ENCODE results near the gene FOXRED2. TPM values are rescaled to one million over a fixed set of nuclear protein-coding genes. Genes with fewer than 3 reads are reported as not detected.
A peak's percentile ranks its signal among the peaks of the same experiment; 100 is the strongest.

Gene FOXRED2
- total RNA-seq, 1 donor from 2014 or later = 13.2 TPM

DNA sequence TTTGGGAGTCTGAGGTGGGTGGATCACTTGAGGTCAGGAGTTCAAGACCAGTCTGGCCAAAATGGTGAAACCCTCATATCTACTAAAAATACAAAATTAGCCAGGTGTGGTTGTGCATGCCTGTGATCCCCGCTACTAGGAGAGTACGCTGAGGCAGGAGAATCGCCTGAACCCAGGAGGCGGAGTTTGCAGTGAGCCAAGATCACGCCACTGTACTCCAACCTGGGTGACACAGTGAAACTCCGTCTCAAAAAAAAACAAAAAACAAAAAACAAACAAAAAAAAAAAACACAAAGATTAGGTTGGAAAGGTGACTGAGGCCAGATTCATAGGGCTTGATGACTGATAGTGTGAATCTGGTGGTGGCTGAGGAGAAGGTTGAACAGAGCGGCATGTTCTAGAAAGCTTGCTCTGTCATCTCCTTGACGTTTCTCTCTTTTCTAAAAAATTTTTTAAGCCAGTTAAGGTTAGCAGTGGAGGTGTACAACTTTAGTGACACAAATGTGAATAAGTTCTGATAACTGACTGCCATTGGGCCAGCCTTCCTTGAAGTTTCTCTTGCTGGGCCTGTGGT lies 66.3 kb downstream of the FOXRED2 start:
- no peaks in the 10 kb centered on the region for H3K36me3 ChIP-seq
- ATAC-seq (no peak), DNase-seq (no peak)
- H3K4me1 ChIP-seq = peaks cover 25% of the 10 kb centered on the region
- intact Hi-C loops (cut with DNase I) = no loop called here
- H3K27me3 ChIP-seq (ENCODE audit: low read depth) = no peaks in the 10 kb centered on the region
- no peaks in the 10 kb centered on the region for H3K9me3 ChIP-seq
- no peak overlapping the region for H3K27ac ChIP-seq
- H3K4me3 ChIP-seq = no peak overlapping the region
- TF ChIP-seq, protein P1, sequence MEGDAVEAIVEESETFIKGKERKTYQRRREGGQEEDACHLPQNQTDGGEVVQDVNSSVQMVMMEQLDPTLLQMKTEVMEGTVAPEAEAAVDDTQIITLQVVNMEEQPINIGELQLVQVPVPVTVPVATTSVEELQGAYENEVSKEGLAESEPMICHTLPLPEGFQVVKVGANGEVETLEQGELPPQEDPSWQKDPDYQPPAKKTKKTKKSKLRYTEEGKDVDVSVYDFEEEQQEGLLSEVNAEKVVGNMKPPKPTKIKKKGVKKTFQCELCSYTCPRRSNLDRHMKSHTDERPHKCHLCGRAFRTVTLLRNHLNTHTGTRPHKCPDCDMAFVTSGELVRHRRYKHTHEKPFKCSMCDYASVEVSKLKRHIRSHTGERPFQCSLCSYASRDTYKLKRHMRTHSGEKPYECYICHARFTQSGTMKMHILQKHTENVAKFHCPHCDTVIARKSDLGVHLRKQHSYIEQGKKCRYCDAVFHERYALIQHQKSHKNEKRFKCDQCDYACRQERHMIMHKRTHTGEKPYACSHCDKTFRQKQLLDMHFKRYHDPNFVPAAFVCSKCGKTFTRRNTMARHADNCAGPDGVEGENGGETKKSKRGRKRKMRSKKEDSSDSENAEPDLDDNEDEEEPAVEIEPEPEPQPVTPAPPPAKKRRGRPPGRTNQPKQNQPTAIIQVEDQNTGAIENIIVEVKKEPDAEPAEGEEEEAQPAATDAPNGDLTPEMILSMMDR (IDR thresholded peaks at IDR 0.05) = no peak

DNA sequence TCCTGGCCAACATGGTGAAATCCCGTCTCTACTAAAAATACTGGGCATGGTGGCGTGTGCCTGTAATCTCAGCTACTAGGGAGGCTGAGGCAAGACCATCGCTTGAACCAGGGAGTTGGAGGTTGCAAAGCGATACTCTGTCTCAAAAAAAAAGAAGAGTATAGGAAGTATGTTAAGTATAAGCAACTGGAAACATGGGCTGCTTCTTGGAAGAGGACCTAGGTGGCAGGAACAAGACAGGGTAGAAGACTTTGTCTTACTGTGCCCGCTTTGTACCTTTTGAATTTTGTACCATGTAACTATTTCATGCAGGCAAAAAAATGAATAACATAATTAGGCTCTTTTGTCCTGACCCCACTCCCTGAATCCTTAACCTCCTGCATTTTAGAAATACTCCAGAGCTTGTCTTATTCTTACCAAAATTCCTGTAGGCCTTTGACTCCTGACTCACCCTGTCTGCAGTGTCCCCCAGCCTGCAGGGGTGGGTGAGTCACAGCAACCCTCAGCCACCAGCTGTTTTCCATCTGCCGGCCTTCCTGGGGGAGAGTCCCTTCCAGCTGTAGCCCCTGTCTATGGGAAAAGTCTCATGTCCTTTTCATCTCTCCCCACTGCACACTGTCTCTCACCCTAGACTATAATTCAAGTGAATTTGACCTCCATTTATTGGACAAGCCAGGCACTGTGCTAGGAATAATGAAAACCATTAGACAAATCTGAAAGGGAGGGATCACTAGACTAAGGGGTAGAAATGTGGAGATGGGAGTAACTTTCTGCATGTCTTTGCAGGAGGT lies 67.2 kb downstream of the FOXRED2 start:
- Histone ChIP-seq H3K9me3 (no peaks in the 10 kb centered on the region), H3K27ac (peak overlapping the region; percentile 20), H3K4me3 (no peak overlapping the region), H3K36me3 (no peaks in the 10 kb centered on the region), H3K27me3 (ENCODE audit: low read depth) (no peaks in the 10 kb centered on the region), H3K4me1 (peaks cover 25% of the 10 kb centered on the region)
- intact Hi-C loops (cut with DNase I) = no loop called here
- TF ChIP-seq, protein P1 (IDR thresholded peaks at IDR 0.05) = no peak
- DNase-seq (no peak), ATAC-seq (peak; percentile 28 to 48)

Other genes starting within 250 kb of the FOXRED2 start
- 659 TPM for gene MYH9, start 119.1 kb downstream of the FOXRED2 start, total RNA-seq
- gene TXN2, start 25.4 kb downstream of the FOXRED2 start, total RNA-seq = 56.4 TPM
- 133 TPM for gene EIF3D, start 22.1 kb upstream of the FOXRED2 start, total RNA-seq
- gene CACNG2, start 196.7 kb upstream of the FOXRED2 start, total RNA-seq = not detected

Data from lower lobe of right lung (tissue), 2 donors.